ENCODE measurements around the gene BRAF.

- TF ChIP-seq POLR2AphosphoS5 (IDR thresholded peaks at IDR 0.05; ENCODE audit: insufficient read depth in 1 of 2, low read depth in 1 of 2), result no peak
- TF ChIP-seq POLR2A (IDR thresholded peaks at IDR 0.05), result no peak
These were observed 249.6 kb downstream of the BRAF start for GRCh38 chr7:140674899-140675701.
